ENCODE data around the gene ABI3BP. TPM values are rescaled to one million over a fixed set of nuclear protein-coding genes. Genes with fewer than 3 reads are reported as not detected.

ABI3BP gene
- total and polyA plus RNA-seq, 2 experiments from 2014 or later, result 0.42 to 0.57 TPM

DNA sequence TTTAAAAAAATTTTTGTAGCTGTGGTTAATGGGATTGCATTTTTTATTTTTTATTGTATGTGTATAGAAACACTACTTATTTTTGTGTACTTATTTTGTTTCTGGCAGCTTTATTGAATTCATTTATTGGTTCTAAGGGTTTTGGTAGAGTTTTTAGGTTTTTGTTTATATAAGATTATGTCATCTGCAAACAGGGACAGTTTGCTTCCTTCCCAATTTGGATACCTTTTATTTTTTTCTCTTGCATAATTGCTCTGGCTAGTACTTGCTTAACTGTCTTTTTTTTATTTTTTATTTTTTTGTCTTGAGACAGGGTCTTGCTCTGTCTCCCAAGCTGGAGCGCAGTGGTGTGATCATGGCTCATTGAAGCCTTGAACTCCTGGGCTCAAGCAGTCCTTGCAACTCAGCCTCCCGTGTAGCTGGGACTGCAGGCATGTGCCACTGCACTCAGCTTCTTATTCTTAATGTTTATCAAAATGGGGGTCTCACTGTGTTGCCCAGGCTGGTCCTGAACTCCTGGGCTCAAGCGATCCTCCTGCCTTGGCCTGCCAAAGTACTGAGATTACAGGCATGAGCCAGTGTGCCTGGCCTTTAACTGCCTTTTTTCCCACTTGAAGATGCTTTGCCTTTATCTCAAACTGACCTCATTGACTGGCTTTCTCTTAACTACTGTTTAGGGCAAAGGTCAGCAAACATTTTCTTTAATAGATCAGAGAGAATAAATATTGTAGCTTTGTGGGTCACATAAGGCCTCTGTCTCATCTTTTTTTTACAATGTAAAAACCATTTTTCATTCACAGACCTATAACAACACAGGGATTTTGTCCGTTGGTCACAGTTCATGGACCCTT, 275.4 kb downstream of the ABI3BP start (continued):
- TF ChIP-seq, protein P1, sequence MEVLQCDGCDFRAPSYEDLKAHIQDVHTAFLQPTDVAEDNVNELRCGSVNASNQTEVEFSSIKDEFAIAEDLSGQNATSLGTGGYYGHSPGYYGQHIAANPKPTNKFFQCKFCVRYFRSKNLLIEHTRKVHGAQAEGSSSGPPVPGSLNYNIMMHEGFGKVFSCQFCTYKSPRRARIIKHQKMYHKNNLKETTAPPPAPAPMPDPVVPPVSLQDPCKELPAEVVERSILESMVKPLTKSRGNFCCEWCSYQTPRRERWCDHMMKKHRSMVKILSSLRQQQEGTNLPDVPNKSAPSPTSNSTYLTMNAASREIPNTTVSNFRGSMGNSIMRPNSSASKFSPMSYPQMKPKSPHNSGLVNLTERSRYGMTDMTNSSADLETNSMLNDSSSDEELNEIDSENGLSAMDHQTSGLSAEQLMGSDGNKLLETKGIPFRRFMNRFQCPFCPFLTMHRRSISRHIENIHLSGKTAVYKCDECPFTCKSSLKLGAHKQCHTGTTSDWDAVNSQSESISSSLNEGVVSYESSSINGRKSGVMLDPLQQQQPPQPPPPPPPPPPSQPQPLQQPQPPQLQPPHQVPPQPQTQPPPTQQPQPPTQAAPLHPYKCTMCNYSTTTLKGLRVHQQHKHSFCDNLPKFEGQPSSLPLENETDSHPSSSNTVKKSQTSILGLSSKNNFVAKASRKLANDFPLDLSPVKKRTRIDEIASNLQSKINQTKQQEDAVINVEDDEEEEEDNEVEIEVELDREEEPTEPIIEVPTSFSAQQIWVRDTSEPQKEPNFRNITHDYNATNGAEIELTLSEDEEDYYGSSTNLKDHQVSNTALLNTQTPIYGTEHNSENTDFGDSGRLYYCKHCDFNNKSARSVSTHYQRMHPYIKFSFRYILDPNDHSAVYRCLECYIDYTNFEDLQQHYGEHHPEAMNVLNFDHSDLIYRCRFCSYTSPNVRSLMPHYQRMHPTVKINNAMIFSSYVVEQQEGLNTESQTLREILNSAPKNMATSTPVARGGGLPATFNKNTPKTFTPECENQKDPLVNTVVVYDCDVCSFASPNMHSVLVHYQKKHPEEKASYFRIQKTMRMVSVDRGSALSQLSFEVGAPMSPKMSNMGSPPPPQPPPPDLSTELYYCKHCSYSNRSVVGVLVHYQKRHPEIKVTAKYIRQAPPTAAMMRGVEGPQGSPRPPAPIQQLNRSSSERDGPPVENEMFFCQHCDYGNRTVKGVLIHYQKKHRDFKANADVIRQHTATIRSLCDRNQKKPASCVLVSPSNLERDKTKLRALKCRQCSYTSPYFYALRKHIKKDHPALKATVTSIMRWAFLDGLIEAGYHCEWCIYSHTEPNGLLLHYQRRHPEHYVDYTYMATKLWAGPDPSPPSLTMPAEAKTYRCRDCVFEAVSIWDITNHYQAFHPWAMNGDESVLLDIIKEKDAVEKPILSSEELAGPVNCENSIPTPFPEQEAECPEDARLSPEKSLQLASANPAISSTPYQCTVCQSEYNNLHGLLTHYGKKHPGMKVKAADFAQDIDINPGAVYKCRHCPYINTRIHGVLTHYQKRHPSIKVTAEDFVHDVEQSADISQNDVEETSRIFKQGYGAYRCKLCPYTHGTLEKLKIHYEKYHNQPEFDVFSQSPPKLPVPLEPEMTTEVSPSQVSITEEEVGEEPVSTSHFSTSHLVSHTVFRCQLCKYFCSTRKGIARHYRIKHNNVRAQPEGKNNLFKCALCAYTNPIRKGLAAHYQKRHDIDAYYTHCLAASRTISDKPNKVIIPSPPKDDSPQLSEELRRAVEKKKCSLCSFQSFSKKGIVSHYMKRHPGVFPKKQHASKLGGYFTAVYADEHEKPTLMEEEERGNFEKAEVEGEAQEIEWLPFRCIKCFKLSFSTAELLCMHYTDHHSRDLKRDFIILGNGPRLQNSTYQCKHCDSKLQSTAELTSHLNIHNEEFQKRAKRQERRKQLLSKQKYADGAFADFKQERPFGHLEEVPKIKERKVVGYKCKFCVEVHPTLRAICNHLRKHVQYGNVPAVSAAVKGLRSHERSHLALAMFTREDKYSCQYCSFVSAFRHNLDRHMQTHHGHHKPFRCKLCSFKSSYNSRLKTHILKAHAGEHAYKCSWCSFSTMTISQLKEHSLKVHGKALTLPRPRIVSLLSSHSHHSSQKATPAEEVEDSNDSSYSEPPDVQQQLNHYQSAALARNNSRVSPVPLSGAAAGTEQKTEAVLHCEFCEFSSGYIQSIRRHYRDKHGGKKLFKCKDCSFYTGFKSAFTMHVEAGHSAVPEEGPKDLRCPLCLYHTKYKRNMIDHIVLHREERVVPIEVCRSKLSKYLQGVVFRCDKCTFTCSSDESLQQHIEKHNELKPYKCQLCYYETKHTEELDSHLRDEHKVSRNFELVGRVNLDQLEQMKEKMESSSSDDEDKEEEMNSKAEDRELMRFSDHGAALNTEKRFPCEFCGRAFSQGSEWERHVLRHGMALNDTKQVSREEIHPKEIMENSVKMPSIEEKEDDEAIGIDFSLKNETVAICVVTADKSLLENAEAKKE (CRISPR knock-in tag; IDR thresholded peaks at IDR 0.05), result no peak
- TF ChIP-seq NANOG (IDR thresholded peaks at IDR 0.05; ENCODE audit: borderline replicate concordance), result no peak

DNA sequence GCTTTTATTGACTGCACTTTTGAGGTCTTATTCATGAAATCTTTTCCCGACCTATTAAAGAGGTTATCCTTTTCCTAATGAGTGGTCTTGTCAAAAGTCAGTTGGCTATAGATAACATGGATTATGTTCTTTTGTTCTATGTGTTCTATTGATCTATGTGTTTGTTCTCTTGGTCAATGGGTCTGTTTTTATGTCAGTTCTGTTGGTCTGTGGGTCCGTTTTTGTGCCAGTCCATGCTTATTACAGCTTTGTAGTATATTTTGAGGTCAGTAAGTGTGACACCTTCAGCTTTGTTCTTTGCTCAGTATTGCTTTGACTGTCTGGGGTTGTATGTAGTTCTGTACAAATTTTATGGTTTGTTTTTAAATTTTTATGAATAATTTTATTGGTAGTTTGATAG, 276.2 kb downstream of the ABI3BP start:
- Mint-ChIP-seq H3K4me1 (peaks cover 20% of the 10 kb centered on the region; the same call in 2 of the 3 replicates), H3K36me3 (ENCODE audit: low read depth) (peaks cover 72% of the 10 kb centered on the region), H3K27me3 (ENCODE audit: insufficient read depth, low read depth, poor library complexity) (peaks cover 1% of the 10 kb centered on the region), H3K9me3 (no peaks in the 10 kb centered on the region), H3K4me3 (no peak overlapping the region), H3K27ac (no peak overlapping the region)
- ATAC-seq, result no peak
- Histone ChIP-seq H2AFZ (no peak overlapping the region), H3K9me2 (ENCODE audit: insufficient read depth) (no peaks in the 10 kb centered on the region), H3K36me3 (ENCODE audit: insufficient read depth) (peaks cover 19% of the 10 kb centered on the region; the same call in 1 of the 2 replicates), H3K4me1 (ENCODE audit: insufficient read depth) (no peaks in the 10 kb centered on the region), H3K4me2 (no peak overlapping the region), H3K27me3 (ENCODE audit: insufficient read depth) (no peaks in the 10 kb centered on the region), H3K4me3 (no peak overlapping the region), H4K20me1 (replicated peaks; ENCODE audit: insufficient read depth) (peaks cover 23% of the 10 kb centered on the region), H3F3A (replicated peaks; ENCODE audit: low read depth) (no peaks in the 10 kb centered on the region), H3K27ac (ENCODE audit: low read depth) (no peak overlapping the region), H3K79me2 (replicated peaks; ENCODE audit: insufficient read depth) (peaks cover 88% of the 10 kb centered on the region)
- no peak for DNase-seq (ENCODE audit: low spot score)
- TF ChIP-seq, protein P2, sequence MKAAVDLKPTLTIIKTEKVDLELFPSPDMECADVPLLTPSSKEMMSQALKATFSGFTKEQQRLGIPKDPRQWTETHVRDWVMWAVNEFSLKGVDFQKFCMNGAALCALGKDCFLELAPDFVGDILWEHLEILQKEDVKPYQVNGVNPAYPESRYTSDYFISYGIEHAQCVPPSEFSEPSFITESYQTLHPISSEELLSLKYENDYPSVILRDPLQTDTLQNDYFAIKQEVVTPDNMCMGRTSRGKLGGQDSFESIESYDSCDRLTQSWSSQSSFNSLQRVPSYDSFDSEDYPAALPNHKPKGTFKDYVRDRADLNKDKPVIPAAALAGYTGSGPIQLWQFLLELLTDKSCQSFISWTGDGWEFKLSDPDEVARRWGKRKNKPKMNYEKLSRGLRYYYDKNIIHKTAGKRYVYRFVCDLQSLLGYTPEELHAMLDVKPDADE (IDR thresholded peaks at IDR 0.05), result no peak
- TF ChIP-seq ZNF331 (CRISPR knock-in tag; IDR thresholded peaks at IDR 0.05; ENCODE audit: low read depth) (no peak), EZH2 (IDR thresholded peaks at IDR 0.05; ENCODE audit: low read depth, unreplicated experiment) (no peak), JUNB (IDR thresholded peaks at IDR 0.05; ENCODE audit: unreplicated experiment) (no peak), ZNF114 (CRISPR knock-in tag; IDR thresholded peaks at IDR 0.05) (no peak)
- TF ChIP-seq, protein P1 (CRISPR knock-in tag; IDR thresholded peaks at IDR 0.05), result no peak

All from GM23338 (cell line).